ENCODE results near the gene CHD9NB.

Gene CHD9NB
- 0 to 1.5 (median 0.18) reads per million in 17 experiments for total RNA-seq

GRCh38 chr16:53052519-53053501, at the start of gene CHD9NB:
CHD9NB (minus strand) TSS chr16:53052897; CDS start chr16:53044158, 8,739 bp downstream.
- peak; percentile 33 to 75 (median 68) for DNase-seq

GRCh38 chr16:53100889-53101288, 48.2 kb upstream of the CHD9NB start:
- DNase-seq = no peak

GRCh38 chr16:53100131-53100748, 47.5 kb upstream of the CHD9NB start:
- DNase-seq = no peak

DNA sequence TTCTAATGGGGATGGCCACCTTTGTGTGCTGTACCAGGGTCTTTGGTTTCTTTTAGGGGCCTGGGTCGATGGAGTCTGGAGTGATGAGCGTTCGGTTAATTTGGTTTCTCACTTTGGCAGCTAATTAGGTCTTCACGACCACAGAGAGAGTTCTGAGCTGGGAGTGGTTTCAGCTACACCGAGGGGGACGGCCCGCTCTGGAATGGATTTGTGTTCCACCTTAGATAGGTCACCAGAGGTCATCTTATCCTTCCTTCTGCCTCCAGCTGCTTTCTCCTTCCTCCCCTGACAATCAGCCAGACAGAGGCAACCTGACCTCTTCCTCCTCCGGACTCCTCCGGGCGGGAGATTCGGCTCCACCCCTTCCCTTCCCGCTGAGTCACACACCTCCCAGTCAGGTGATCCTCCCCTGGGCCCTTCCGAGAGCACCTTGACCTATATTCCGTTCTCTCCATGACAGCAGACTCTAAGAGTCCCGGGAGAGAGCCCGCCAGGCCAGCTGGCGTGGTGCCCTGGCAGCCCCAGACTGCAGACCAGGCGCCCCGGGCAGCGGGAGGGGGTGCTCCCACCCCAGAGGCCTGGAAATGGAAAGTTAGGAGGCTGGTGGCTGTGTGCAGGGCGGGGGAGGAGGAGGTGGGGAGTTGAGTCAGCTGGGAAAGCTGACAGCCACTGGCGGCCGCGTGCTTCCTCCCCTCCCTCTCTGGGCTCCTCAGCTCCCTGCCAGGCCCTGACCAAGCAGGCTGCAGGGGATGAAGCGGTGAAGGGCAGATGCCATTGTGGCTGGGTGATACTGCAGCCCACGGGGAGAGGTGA, 46.8 kb upstream of the CHD9NB start:
- peak; percentile 81 to 92 (median 92) for DNase-seq

DNA sequence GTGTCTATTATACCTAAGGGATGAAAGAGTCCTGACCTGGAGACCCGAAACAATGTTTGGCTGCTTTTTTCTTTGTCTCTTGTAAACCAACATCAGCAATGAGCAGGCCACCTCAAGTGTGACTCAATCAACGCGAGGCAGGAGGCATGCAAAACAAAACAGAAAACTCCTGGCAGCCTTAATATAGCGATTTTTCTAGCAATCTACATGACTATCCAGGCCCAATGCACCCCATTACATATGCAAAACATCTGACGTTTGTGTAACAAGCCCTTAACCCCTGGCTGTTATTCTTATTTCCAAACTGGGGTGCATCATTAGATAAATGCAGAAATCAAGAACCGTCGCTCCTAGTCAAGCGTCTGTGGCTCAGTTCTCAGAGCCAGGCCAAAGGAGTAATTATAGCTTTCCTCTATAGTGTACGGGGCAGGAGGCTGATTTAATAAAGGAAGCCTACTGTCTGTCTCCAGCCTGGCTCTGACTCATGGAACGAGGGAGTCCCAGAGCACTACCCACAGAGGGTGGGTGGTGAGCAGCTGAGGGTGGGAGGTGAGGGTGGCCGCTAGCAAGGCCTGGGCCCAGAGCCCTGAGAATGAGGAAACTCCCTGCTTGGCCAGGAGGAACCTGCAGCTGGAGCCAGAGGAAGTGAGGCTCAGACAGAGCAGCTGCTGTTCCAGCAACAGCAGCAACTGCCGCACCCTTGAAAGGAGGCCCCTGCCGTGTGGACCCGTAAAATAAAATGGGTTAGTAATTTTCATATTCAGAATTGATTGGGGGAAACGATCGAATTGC, 46.0 kb upstream of the CHD9NB start:
- DNase-seq = peak; percentile 94 to 98 (median 96)

GRCh38 chr16:53097190-53097589, 44.5 kb upstream of the CHD9NB start:
- DNase-seq = no peak

DNA sequence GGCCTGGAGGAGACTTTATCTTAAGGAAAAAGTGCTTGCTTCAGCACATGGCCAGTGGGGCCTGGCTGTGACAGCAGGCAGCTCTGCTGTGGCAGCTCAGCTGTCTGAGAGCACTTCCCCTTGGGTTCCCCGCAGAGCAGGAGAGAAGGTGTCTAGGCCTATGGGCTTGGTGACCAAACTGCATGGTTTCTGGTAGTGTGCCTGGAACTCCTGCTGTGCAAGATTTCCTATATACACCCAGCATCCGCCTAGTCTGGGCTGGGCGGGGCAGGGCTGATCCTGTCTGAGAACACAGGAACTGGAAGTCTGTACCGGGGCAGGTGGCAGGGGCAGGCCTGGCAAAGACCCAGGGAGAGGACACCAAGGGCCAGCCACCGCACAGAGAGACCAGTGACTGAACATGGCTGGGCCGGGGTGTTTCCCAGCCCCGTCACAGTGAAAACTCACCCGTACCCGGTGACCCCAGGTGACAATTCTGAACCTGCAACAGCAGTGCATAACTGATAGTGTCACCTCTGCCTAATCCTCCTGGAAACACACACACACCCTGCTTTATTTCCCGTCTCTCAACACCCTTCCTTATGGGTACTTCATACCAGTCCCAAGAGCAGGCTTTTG, 41.4 kb upstream of the CHD9NB start:
- DNase-seq = peak; percentile 74 to 87 (median 82)

DNA sequence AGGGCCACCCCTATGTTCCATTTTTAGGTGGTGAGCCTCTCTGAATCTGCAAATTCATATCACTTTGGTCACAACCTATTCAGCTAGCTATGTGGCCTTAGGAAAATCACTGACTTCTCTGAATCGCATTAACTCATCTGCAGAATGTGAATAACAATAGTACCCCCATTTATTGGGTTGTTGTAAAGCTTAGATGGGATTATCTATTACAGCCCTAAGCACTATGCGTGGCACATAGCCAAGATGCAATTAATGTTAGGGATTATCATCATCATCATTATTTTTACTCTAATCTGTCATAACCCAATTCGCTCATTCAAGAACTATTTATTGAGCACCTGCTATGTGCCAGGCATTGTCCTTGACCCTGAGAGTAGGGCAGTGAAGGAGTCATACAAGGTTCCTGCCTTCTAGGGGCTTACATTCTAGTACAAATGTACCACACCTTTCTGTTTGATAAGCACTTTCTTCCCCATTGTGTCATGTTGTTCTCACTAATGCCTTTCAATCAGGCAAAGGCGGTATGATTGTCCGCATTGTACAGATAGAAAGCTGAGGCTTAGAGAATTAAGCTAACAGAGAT, 40.6 kb upstream of the CHD9NB start:
- no peak for DNase-seq

GRCh38 chr16:53092284-53092683, 39.6 kb upstream of the CHD9NB start:
- no peak for DNase-seq

DNA sequence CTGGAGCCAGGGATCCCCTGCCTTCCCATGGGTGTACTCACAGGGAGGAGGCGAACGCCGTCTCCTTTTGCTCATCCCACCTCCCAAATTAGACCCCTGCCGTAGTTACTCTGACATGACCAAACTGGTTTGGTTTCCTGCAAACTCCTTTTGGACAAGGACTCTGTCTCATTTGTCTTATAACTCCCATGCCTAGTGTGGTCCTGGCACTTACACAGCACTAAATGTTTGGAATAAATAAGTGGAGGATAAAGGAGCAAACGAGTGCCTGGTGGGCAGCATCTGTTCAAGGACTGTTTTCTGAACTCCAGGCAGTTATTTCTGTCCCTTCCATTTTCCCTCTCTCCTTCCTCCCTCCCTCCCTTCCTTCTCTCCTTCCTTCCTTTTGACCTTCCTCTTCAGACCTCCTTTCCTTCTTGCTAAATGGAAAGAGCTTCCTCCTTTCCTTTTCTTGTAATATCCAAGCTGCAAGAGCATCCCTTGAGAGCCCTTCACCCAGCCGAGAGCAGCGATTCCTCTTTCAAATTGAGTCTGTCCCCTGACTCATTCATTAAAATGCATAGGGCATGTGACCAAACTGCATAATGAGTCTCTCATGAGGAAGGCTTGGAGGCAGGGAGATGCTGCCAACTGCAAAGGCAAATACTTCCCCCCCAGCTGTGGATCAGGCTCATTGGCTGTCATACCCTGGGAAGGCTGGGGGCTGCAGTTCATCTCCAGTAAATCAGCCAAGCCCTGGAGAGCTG, 38.9 kb upstream of the CHD9NB start:
- peak; percentile 84 to 95 (median 92) for DNase-seq

GRCh38 chr16:53090591-53091411, 38.1 kb upstream of the CHD9NB start:
- peak; percentile 87 to 94 (median 92) for DNase-seq

DNA sequence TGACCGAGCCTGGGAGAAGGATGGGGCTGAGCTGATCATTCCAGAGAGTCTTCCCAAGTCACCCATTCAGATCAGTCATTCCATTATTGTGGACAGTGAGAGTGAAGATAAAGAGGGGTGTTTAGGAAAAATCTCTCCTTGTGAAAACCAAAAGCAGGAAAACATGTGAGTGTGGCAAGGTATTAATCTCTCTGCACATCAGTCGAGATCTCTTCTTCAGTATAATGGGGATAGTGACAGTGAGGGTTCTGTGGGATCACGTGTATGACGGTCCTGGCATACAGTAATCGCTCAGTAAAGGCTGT, 37.5 kb upstream of the CHD9NB start:
- no peak for DNase-seq

DNA sequence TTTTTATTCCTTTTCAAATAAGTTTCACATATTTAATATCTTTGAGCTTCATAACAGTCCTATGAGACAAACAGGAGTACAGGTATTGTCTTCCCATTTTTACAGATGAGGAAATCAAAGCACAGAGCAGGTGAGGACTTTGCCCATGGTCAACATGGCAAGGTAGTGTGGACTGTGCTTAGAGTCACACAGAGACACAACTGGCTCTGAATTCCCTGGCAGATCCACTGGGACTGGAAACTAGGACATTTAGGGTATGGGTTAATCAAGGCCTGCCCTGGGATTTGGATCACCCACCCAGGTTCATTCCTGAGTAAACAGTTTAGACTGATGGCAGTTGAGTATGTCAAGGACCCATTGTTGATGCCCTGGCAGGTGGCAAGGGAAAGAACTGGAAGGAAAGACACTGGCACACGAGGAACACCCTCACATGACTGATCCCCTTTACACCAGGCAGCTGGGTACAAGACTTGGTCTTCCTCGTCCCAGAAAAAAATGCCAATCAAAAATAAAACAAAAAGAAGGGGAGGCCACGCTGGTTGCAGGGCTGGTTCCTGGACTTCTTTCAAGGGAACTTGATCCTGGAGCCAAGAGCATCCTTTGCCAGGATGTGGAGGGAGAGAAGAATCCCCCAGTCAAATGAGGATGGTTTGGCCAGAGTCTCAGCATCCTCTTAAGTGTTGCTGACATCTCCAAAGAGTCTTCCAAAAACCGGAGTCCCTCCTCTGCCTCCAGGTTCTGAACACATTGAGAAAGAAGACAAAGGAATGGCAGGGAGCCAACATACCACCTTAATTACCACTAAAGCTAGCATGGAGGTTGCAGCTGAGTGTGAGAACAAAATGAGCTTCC, 37.0 kb upstream of the CHD9NB start:
- DNase-seq = no peak

DNA sequence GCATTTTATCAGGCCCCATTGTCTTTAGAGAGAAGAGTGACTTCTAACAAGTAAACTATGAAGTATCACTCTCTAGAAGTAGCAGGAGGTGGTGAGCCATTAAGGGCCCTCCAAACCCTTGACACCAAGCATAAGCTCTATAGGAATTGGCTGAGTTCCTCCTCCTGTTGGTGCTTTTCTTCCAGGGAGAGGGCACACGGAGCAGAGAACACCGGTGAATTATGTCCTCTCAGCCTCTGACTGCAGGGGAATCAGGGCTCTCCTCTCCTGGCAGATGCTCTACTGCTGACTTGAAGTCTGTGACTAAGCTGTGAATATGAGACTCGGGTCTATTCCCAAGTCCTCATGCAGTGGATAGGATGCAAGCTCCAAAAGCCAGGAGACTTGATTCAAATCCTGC, 34.4 kb upstream of the CHD9NB start:
- no peak for DNase-seq

DNA sequence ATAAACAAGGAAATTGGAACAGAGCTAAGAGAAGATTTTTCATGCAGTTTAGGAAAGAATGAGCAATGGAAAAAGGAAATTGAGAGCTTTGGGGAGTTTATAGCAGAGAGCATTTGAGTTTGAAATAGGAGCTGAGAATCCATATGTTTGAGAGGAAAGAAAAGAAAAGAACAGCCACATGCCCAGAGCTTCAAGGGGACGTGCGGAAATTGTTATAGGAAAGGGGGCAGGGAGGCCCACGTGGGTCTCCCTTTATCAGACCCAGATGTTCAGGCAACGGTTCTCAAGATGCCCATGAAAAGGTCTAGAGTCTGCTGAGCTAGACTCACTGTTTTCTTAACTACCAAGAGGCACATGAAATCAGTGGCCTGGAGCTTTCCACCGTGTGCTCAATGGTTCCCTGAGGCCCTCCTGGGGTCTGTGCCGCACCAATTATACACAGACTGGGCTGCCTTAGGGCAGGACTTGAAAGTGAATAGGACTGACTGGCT, 33.3 kb upstream of the CHD9NB start:
- DNase-seq = no peak

GRCh38 chr16:53085369-53085843, 32.7 kb upstream of the CHD9NB start:
- DNase-seq = peak in 2 of 4 experiments; percentile 26 to 45

- no peak for DNase-seq
Observed at GRCh38 chr16:53084746-53085334, 32.1 kb upstream of the CHD9NB start.

DNA sequence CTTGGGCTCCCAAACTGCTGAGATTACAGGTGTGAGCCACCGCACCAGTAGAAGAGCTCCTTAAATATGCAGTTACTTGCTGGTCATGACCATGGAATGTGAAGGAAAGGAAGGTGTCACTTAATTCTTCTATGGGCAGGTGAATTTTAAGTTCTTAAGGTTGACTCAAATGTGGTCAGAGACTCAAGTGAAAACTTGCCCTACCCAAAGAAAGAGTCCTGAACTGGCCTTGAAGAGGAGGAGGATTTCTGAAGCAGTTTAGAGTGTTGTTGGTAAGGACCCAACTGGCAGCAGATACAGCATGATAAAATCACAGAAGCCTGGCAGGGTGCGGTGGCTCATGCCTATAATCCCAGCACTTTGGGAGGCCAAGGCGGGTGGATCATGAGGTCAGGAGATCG, 31.4 kb upstream of the CHD9NB start:
- no peak for DNase-seq

Data from suppressor macrophage (primary cell).